ENCODE data around the gene RAMP3.

Gene RAMP3

DNA sequence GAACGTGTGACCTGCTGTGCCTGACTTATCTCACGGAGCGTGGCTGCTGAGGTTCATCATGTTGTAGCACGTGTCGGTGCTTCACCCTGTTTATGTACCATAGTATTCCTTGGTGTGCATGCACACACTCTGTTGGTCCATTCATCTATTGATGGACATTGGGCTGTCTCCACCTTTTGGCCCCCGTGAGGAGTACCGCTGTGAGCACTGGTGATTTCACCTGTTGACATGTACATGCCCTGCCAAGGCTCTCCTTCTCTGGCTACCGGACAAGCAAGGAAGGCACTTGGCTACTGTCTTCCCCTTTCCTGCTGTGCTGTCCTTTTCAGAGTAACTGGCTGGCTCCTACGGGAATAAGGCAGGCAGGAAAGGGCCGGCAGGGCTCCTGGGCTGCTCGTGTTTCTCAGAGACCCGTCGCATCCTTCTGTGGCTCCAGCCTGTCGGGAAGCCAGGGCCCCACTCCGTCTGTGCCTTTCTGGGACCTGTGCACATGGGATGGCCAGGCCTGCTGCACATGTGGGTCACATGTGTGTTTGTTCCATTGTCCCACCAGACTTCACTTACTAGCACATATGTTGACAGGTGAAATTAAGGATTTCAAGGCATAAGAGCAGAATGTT is 28.3 kb upstream of the RAMP3 start:
- TF ChIP-seq, protein P1, sequence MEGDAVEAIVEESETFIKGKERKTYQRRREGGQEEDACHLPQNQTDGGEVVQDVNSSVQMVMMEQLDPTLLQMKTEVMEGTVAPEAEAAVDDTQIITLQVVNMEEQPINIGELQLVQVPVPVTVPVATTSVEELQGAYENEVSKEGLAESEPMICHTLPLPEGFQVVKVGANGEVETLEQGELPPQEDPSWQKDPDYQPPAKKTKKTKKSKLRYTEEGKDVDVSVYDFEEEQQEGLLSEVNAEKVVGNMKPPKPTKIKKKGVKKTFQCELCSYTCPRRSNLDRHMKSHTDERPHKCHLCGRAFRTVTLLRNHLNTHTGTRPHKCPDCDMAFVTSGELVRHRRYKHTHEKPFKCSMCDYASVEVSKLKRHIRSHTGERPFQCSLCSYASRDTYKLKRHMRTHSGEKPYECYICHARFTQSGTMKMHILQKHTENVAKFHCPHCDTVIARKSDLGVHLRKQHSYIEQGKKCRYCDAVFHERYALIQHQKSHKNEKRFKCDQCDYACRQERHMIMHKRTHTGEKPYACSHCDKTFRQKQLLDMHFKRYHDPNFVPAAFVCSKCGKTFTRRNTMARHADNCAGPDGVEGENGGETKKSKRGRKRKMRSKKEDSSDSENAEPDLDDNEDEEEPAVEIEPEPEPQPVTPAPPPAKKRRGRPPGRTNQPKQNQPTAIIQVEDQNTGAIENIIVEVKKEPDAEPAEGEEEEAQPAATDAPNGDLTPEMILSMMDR (IDR thresholded peaks at IDR 0.05; ENCODE audit: insufficient read depth, low read length, poor library complexity, severe bottlenecking) = no peak
- Histone ChIP-seq H3K27me3 (replicated peaks; ENCODE audit: control insufficient read depth, insufficient read depth, low read length) (no peaks in the 10 kb centered on the region), H3K36me3 (ENCODE audit: control insufficient read depth, insufficient read depth, low read length) (no peaks in the 10 kb centered on the region), H3K4me3 (replicated peaks; ENCODE audit: low read depth, low read length) (no peak overlapping the region)
- no peak for DNase-seq (ENCODE audit: extremely low read depth, insufficient read length)

- TF ChIP-seq, protein P1 (IDR thresholded peaks at IDR 0.05; ENCODE audit: insufficient read depth, low read length, poor library complexity, severe bottlenecking) = no peak
Observed at GRCh38 chr7:45129906-45130305, 27.7 kb upstream of the RAMP3 start.

GRCh38 chr7:45130910-45131309 is 26.7 kb upstream of the RAMP3 start:
- no peaks in the 10 kb centered on the region for H3K36me3 ChIP-seq (ENCODE audit: control insufficient read depth, insufficient read depth, low read length)
- no peaks in the 10 kb centered on the region for H3K27me3 ChIP-seq (replicated peaks; ENCODE audit: control insufficient read depth, insufficient read depth, low read length)
- DNase-seq (ENCODE audit: extremely low read depth, insufficient read length) = no peak
- H3K4me3 ChIP-seq (replicated peaks; ENCODE audit: low read depth, low read length) = no peak overlapping the region
- TF ChIP-seq, protein P1 (IDR thresholded peaks at IDR 0.05; ENCODE audit: insufficient read depth, low read length, poor library complexity, severe bottlenecking) = no peak

More at GRCh38 chr7:45129906-45130305, 27.7 kb upstream of the RAMP3 start:
- no peak for DNase-seq (ENCODE audit: extremely low read depth, insufficient read length)
- Histone ChIP-seq H3K27me3 (replicated peaks; ENCODE audit: control insufficient read depth, insufficient read depth, low read length) (no peaks in the 10 kb centered on the region), H3K4me3 (replicated peaks; ENCODE audit: low read depth, low read length) (no peak overlapping the region), H3K36me3 (ENCODE audit: control insufficient read depth, insufficient read depth, low read length) (no peaks in the 10 kb centered on the region)

- TF ChIP-seq, protein P1 (IDR thresholded peaks at IDR 0.05; ENCODE audit: insufficient read depth, low read length, poor library complexity, severe bottlenecking) = no peak
- H3K36me3 ChIP-seq (ENCODE audit: control insufficient read depth, insufficient read depth, low read length) = no peaks in the 10 kb centered on the region
- H3K27me3 ChIP-seq (replicated peaks; ENCODE audit: control insufficient read depth, insufficient read depth, low read length) = no peaks in the 10 kb centered on the region
- H3K4me3 ChIP-seq (replicated peaks; ENCODE audit: low read depth, low read length) = no peak overlapping the region
- no peak for DNase-seq (ENCODE audit: extremely low read depth, insufficient read length)
Observed at GRCh38 chr7:45131891-45132290, 25.7 kb upstream of the RAMP3 start.

- no peaks in the 10 kb centered on the region for H3K36me3 ChIP-seq (ENCODE audit: control insufficient read depth, insufficient read depth, low read length)
- DNase-seq (ENCODE audit: extremely low read depth, insufficient read length) = no peak
- H3K27me3 ChIP-seq (replicated peaks; ENCODE audit: control insufficient read depth, insufficient read depth, low read length) = no peaks in the 10 kb centered on the region
- H3K4me3 ChIP-seq (replicated peaks; ENCODE audit: low read depth, low read length) = no peak overlapping the region
- TF ChIP-seq, protein P1 (IDR thresholded peaks at IDR 0.05; ENCODE audit: insufficient read depth, low read length, poor library complexity, severe bottlenecking) = no peak
Observed at GRCh38 chr7:45132708-45133320, 24.8 kb upstream of the RAMP3 start.

All from GM06990 (cell line).